ENCODE data around the gene ESR1.
A peak's percentile ranks its signal among the peaks of the same experiment; 100 is the strongest.
"Not testable (repeated sequence)": the region's sequence is repeated elsewhere in the genome, so short reads cannot be mapped to it uniquely, and the experiment has no call there.

The ESR1 gene

GRCh38 chr6:152059909-152060308 lies 252.4 kb downstream of the ESR1 start:
- no peak for DNase-seq

GRCh38 chr6:152062476-152062875 lies 255.0 kb downstream of the ESR1 start:
- no peak for DNase-seq

GRCh38 chr6:152063170-152063921 lies 255.9 kb downstream of the ESR1 start:
- peak; percentile 5 for DNase-seq

- no peak for DNase-seq
These were observed 261.3 kb downstream of the ESR1 start for GRCh38 chr6:152068622-152069261.

GRCh38 chr6:152070556-152070955 lies 263.1 kb downstream of the ESR1 start:
- no peak for DNase-seq

GRCh38 chr6:152071318-152071717 lies 263.8 kb downstream of the ESR1 start:
- no peak for DNase-seq

GRCh38 chr6:152071843-152072242 lies 264.4 kb downstream of the ESR1 start:
- DNase-seq, result no peak

GRCh38 chr6:152076242-152076641 lies 268.8 kb downstream of the ESR1 start:
- not testable (repeated sequence) for DNase-seq

- no peak for DNase-seq
These were observed 270.5 kb downstream of the ESR1 start for GRCh38 chr6:152078001-152078400.

- no peak for DNase-seq
These were observed 271.3 kb downstream of the ESR1 start for GRCh38 chr6:152078804-152079203.

GRCh38 chr6:152085451-152085921 lies 278.0 kb downstream of the ESR1 start:
- DNase-seq, result peak; percentile 69

- peak; percentile 54 for DNase-seq
These were observed 278.9 kb downstream of the ESR1 start for GRCh38 chr6:152086223-152086873.

GRCh38 chr6:152087096-152087495 lies 279.6 kb downstream of the ESR1 start:
- DNase-seq, result no peak

- DNase-seq, result no peak
These were observed 280.2 kb downstream of the ESR1 start for GRCh38 chr6:152087701-152088100.

GRCh38 chr6:152089992-152090391 lies 282.5 kb downstream of the ESR1 start:
- no peak for DNase-seq

- peak; percentile 45 for DNase-seq
These were observed 283.7 kb downstream of the ESR1 start for GRCh38 chr6:152091201-152091600.

GRCh38 chr6:152091851-152092341 lies 284.4 kb downstream of the ESR1 start:
- no peak for DNase-seq

- DNase-seq, result no peak
These were observed 286.2 kb downstream of the ESR1 start for GRCh38 chr6:152093711-152094110.

- no peak for DNase-seq
These were observed 286.8 kb downstream of the ESR1 start for GRCh38 chr6:152094276-152094675.

GRCh38 chr6:152094992-152095592 lies 287.6 kb downstream of the ESR1 start:
- DNase-seq, result peak; percentile 89

GRCh38 chr6:152096863-152097496 lies 289.5 kb downstream of the ESR1 start:
- DNase-seq, result no peak

GRCh38 chr6:152098683-152099082 lies 291.2 kb downstream of the ESR1 start:
- DNase-seq, result no peak

Measured in DMS53 (cell line).